HG02973 (cell line): ENCODE measurements around the gene HPS5.
"Not testable (repeated sequence)": the region's sequence is repeated elsewhere in the genome, so short reads cannot be mapped to it uniquely, and the experiment has no call there.

Source experiments
- ATAC-seq: cut with Tn5 transposase; IDR thresholded peaks from one replicate; pipeline ENCODE4 v1.9.1; 2021; ENCODE audit warnings: moderate library complexity; ENCODE audit not compliant: unreplicated experiment

HPS5 gene

GRCh38 chr11:18321969-18322711 lies at the start of gene HPS5, which contains the start of gene GTF2H1:
HPS5 (minus strand) TSS chr11:18322140; CDS start chr11:18317858, 4,282 bp downstream.
GTF2H1 (plus strand) TSS chr11:18322567; CDS start chr11:18333075, 10,508 bp downstream.
- peak; percentile 78 for ATAC-seq

GRCh38 chr11:18371279-18371678 lies 49.3 kb upstream of the HPS5 start:
- ATAC-seq = no peak

GRCh38 chr11:18369398-18369797 lies 47.5 kb upstream of the HPS5 start:
- no peak for ATAC-seq

GRCh38 chr11:18368221-18368620 lies 46.3 kb upstream of the HPS5 start:
- no peak for ATAC-seq

GRCh38 chr11:18367431-18367830 lies 45.5 kb upstream of the HPS5 start:
- ATAC-seq = no peak

GRCh38 chr11:18366286-18366685 lies 44.3 kb upstream of the HPS5 start:
- ATAC-seq = no peak

- no peak for ATAC-seq
Observed at GRCh38 chr11:18365741-18366140, 43.8 kb upstream of the HPS5 start.

- ATAC-seq = no peak
Observed at GRCh38 chr11:18364495-18365073, 42.6 kb upstream of the HPS5 start.

GRCh38 chr11:18361154-18361553 lies 39.2 kb upstream of the HPS5 start:
- ATAC-seq = no peak

- ATAC-seq = no peak
Observed at GRCh38 chr11:18358646-18359045, 36.7 kb upstream of the HPS5 start.

GRCh38 chr11:18352581-18352980 lies 30.6 kb upstream of the HPS5 start:
- no peak for ATAC-seq

- no peak for ATAC-seq
Observed at GRCh38 chr11:18347471-18348125, 25.7 kb upstream of the HPS5 start.

GRCh38 chr11:18332891-18333290 lies 11.0 kb upstream of the HPS5 start:
- no peak for ATAC-seq

- ATAC-seq = no peak
Observed at GRCh38 chr11:18332302-18332701, 10.4 kb upstream of the HPS5 start.

GRCh38 chr11:18330921-18331320 lies 9.0 kb upstream of the HPS5 start:
- ATAC-seq = no peak

GRCh38 chr11:18329196-18329870 lies 7.4 kb upstream of the HPS5 start:
- ATAC-seq = peak; percentile 64

- no peak for ATAC-seq
Observed at GRCh38 chr11:18324381-18324780, 2.4 kb upstream of the HPS5 start.

- not testable (repeated sequence) for ATAC-seq
Observed at GRCh38 chr11:18323881-18324280, 1.9 kb upstream of the HPS5 start.

GRCh38 chr11:18322818-18323570 lies 1.1 kb upstream of the HPS5 start:
- ATAC-seq = peak; percentile 0

GRCh38 chr11:18321578-18321968 lies 367 bp downstream of the HPS5 start:
- ATAC-seq = peak; percentile 8

- no peak for ATAC-seq
Observed at GRCh38 chr11:18320617-18321016, 1.3 kb downstream of the HPS5 start.
